ENCODE data around the gene VRK2.
A peak's percentile ranks its signal among the peaks of the same experiment; 100 is the strongest.

VRK2 gene

GRCh38 chr2:58046585-58047372 lies at the start of gene VRK2:
TSS of gene VRK2 (plus strand) at chr2:58046806. CDS start at chr2:58048832, 2,026 bp downstream.
- Mint-ChIP-seq H3K4me1 (peaks cover 60% of the 10 kb centered on the region), H3K36me3 (peaks cover 23% of the 10 kb centered on the region), H3K4me3 (peak within 1 kb of the TSS; percentile 94), H3K27me3 (no peaks in the 10 kb centered on the region), H3K27ac (peak within 1 kb of the TSS; percentile 98), H3K9me3 (no peaks in the 10 kb centered on the region)
- peak; percentile 97 for ATAC-seq

DNA sequence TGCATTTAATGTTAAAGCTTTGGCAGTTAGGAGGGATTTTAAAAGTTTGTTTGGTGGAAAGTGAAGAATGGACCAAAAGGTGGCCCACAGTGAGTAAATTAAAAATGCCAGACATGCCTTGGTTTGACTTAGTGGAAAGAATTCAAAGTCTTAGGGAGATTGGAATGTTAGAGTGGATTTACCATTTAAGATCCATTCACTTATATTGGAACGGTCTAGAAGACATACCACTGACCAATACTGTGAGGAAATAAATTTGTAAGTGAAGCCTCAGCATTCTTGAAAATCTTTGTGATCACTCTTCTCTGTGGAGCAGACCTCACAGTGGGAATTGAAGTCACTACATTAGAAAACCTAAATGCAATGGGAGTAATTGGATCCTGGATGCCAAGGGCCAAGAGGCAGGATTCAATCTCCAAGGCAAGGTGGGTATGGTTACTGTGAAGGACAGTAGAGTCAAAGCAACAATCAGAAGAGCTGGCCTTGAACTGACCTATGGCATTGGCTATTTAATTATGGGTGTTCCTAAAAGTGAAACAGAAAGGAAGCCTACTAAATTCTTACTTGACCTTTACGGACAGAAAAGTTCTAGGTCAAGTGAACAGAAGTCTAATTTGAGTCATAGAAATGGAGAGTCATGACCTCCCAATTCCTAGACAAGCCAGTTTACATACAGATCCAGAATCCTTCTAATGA lies 40.2 kb upstream of the VRK2 start:
- Mint-ChIP-seq H3K36me3 (peaks cover 6% of the 10 kb centered on the region), H3K4me1 (peaks cover 21% of the 10 kb centered on the region), H3K27me3 (no peaks in the 10 kb centered on the region), H3K9me3 (no peaks in the 10 kb centered on the region), H3K4me3 (no peak overlapping the region), H3K27ac (peak overlapping the region; percentile 68)
- peak; percentile 55 for ATAC-seq

GRCh38 chr2:58006952-58007284 lies 39.7 kb upstream of the VRK2 start:
- ATAC-seq = no peak
- no peaks in the 10 kb centered on the region for H3K9me3 Mint-ChIP-seq
- peaks cover 21% of the 10 kb centered on the region for H3K4me1 Mint-ChIP-seq

GRCh38 chr2:58010599-58010998 lies 36.0 kb upstream of the VRK2 start:
- no peak for ATAC-seq
- Mint-ChIP-seq H3K9me3 (no peaks in the 10 kb centered on the region), H3K4me3 (no peak overlapping the region), H3K36me3 (peaks cover 6% of the 10 kb centered on the region), H3K27me3 (no peaks in the 10 kb centered on the region), H3K4me1 (peaks cover 21% of the 10 kb centered on the region), H3K27ac (no peak overlapping the region)

More at GRCh38 chr2:58006952-58007284, 39.7 kb upstream of the VRK2 start:
- Mint-ChIP-seq H3K4me3 (no peak overlapping the region), H3K36me3 (peaks cover 6% of the 10 kb centered on the region), H3K27ac (peak overlapping the region; percentile 68), H3K27me3 (no peaks in the 10 kb centered on the region)

DNA sequence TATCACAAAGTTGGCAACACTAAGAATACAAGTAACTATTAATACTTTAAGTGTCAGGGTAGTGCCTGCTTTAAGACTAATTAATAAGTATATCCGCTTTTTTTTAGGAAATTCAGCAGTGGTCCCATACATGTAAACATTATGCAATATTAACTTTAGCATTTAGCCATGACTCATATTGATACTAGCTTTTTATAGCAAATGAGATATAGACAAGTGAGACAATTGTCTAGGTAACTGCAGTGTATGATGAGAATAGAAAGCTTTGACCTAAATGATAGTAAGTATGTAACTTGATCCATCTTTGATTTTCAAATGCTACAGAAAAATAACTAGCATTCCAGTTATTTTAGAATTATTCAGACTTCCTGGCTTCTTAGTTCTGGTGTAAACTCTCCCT lies 27.4 kb upstream of the VRK2 start:
- Mint-ChIP-seq H3K9me3 (peaks cover 3% of the 10 kb centered on the region), H3K4me3 (no peak overlapping the region), H3K36me3 (peaks cover 17% of the 10 kb centered on the region), H3K4me1 (peaks cover 30% of the 10 kb centered on the region), H3K27me3 (no peaks in the 10 kb centered on the region), H3K27ac (no peak overlapping the region)
- ATAC-seq = no peak

DNA sequence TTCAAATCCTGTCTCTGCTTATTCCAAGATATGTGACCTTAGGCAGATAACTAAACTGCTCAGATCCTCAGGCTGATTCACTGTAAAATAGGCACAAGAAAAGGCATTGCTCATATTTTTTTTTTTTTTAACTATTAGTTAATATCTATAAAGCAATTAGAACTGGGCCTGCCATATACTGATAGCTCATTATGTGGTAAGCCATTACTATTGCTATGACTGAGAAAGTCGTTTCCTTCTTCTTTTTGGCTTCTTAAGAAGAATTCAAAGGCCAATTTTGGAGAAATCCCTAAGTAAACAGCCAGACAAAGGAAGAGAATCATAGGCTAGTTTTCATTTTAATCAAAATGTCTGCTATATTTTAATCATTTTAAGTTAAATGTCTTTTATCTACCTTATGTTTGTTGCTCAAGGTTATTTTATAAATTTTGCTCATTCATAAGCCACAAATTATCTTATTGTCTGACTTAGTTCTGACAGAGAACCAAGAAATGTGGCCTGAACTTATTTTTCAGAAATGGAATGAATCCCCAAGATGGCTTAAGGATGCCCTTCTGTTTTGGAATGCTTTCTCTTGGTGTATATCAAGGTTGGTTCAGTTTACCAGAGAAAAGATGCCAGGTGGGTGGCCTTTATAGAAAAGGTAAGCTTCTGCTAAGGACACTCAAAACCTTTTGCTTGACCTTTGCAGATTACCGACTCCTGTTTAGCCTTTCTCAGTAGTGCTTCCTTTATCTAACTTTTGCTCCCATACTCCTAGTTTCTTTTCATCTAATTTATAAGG lies 21.3 kb upstream of the VRK2 start:
- peaks cover 19% of the 10 kb centered on the region for H3K36me3 Mint-ChIP-seq
- H3K4me3 Mint-ChIP-seq = no peak overlapping the region
- H3K4me1 Mint-ChIP-seq = peaks cover 40% of the 10 kb centered on the region
- no peaks in the 10 kb centered on the region for H3K9me3 Mint-ChIP-seq
- ATAC-seq = peak; percentile 67
- H3K27me3 Mint-ChIP-seq = no peaks in the 10 kb centered on the region
- peak overlapping the region; percentile 99 for H3K27ac Mint-ChIP-seq

DNA sequence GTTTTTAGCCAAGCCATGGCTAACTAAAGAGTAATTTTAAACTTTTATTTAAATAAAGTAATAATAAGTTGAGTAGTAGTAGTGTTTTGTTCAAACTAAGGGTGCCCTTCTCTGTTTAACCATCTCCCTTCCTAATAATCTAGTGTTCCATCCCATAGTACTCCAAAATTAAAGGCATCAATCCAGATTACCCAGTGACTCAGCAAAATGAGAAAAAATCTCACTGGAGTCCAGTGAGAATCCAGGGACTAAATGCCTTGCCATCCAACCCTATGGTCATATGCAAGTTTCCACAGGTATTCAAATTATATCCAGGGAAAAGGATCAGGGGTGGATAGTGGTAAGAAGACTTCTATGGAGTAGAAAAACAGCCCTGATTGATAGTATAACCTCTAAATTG lies 19.6 kb upstream of the VRK2 start:
- H3K9me3 Mint-ChIP-seq = no peaks in the 10 kb centered on the region
- no peak for ATAC-seq
- peaks cover 19% of the 10 kb centered on the region for H3K36me3 Mint-ChIP-seq
- H3K27ac Mint-ChIP-seq = peak overlapping the region; percentile 57
- H3K27me3 Mint-ChIP-seq = no peaks in the 10 kb centered on the region
- no peak overlapping the region for H3K4me3 Mint-ChIP-seq
- peaks cover 55% of the 10 kb centered on the region for H3K4me1 Mint-ChIP-seq

DNA sequence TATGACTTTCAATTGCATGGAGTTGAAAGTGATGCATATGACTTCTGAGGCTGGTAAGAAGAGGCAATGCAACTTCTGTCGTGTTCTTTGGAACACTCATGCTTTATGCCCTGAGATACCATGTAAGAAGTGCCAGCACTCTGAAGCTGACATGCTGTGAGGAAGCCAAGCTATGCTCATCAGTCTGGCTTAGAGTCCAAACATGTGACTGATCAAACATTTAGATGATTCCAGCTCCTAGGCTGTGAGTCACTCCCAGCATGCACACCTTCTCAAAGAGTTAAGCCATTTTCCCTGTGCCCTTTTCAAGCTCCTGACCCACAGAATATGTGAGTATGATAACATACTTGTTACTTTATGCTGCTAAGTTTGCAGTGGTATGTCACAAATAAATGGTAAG lies 15.8 kb upstream of the VRK2 start:
- Mint-ChIP-seq H3K4me3 (no peak overlapping the region), H3K36me3 (peaks cover 37% of the 10 kb centered on the region), H3K9me3 (no peaks in the 10 kb centered on the region), H3K27me3 (no peaks in the 10 kb centered on the region), H3K4me1 (peaks cover 55% of the 10 kb centered on the region), H3K27ac (peak overlapping the region; percentile 97)
- ATAC-seq = no peak

- Mint-ChIP-seq H3K27me3 (no peaks in the 10 kb centered on the region), H3K9me3 (no peaks in the 10 kb centered on the region), H3K36me3 (peaks cover 35% of the 10 kb centered on the region), H3K4me1 (peaks cover 55% of the 10 kb centered on the region), H3K4me3 (peak overlapping the region; percentile 48), H3K27ac (peak overlapping the region; percentile 97)
- ATAC-seq = peak; percentile 95
Measured at GRCh38 chr2:58032016-58032763, 14.4 kb upstream of the VRK2 start.

- H3K9me3 Mint-ChIP-seq = no peaks in the 10 kb centered on the region
- H3K4me1 Mint-ChIP-seq = peaks cover 60% of the 10 kb centered on the region
- no peak for ATAC-seq
- peak overlapping the region; percentile 68 for H3K4me3 Mint-ChIP-seq
- no peaks in the 10 kb centered on the region for H3K27me3 Mint-ChIP-seq
- H3K36me3 Mint-ChIP-seq = peaks cover 32% of the 10 kb centered on the region
- peak overlapping the region; percentile 97 for H3K27ac Mint-ChIP-seq
Measured at GRCh38 chr2:58032764-58033080, 13.9 kb upstream of the VRK2 start.

DNA sequence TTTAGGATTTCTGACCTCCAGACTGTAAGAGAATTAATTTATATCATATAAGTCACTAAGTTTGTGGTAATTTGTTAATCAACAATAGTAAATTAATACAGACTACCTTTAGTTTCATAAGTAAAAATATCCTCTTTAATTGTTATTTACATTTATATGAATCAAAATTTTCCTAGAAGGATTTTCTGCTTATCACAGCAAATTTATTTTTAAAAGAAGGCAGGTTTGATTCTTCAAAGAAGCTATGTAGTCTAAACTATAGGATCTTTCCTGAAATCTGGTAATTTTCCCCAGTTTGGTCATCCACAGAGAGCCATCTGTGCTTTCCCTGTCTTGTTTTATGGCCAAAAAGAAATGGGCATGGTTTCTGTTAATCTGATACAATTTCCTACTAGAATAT lies 13.1 kb upstream of the VRK2 start:
- Mint-ChIP-seq H3K36me3 (peaks cover 34% of the 10 kb centered on the region), H3K27ac (peak overlapping the region; percentile 97), H3K4me1 (peaks cover 68% of the 10 kb centered on the region), H3K9me3 (no peaks in the 10 kb centered on the region), H3K27me3 (no peaks in the 10 kb centered on the region), H3K4me3 (no peak overlapping the region)
- ATAC-seq = no peak

GRCh38 chr2:58035352-58035751 lies 11.3 kb upstream of the VRK2 start:
- no peaks in the 10 kb centered on the region for H3K9me3 Mint-ChIP-seq
- peaks cover 80% of the 10 kb centered on the region for H3K4me1 Mint-ChIP-seq
- peaks cover 40% of the 10 kb centered on the region for H3K36me3 Mint-ChIP-seq
- peak; percentile 81 for ATAC-seq
- H3K4me3 Mint-ChIP-seq = peak overlapping the region; percentile 76
- no peaks in the 10 kb centered on the region for H3K27me3 Mint-ChIP-seq
- H3K27ac Mint-ChIP-seq = peak overlapping the region; percentile 97

GRCh38 chr2:58039170-58039611 lies 7.4 kb upstream of the VRK2 start:
- H3K36me3 Mint-ChIP-seq = peaks cover 36% of the 10 kb centered on the region
- peak overlapping the region; percentile 70 for H3K4me3 Mint-ChIP-seq
- H3K27me3 Mint-ChIP-seq = no peaks in the 10 kb centered on the region
- peak overlapping the region; percentile 82 for H3K27ac Mint-ChIP-seq
- H3K4me1 Mint-ChIP-seq = peaks cover 73% of the 10 kb centered on the region
- no peaks in the 10 kb centered on the region for H3K9me3 Mint-ChIP-seq
- peak; percentile 62 for ATAC-seq

- Mint-ChIP-seq H3K27ac (no peak overlapping the region), H3K4me3 (no peak overlapping the region), H3K4me1 (peaks cover 68% of the 10 kb centered on the region), H3K9me3 (no peaks in the 10 kb centered on the region), H3K27me3 (no peaks in the 10 kb centered on the region), H3K36me3 (peaks cover 29% of the 10 kb centered on the region)
- ATAC-seq = no peak
Measured at GRCh38 chr2:58042486-58042970, 4.1 kb upstream of the VRK2 start.

- H3K9me3 Mint-ChIP-seq = no peaks in the 10 kb centered on the region
- peaks cover 68% of the 10 kb centered on the region for H3K4me1 Mint-ChIP-seq
- ATAC-seq = no peak
- peaks cover 15% of the 10 kb centered on the region for H3K36me3 Mint-ChIP-seq
- peak overlapping the region; percentile 98 for H3K27ac Mint-ChIP-seq
- no peak overlapping the region for H3K4me3 Mint-ChIP-seq
- H3K27me3 Mint-ChIP-seq = no peaks in the 10 kb centered on the region
Measured at GRCh38 chr2:58044145-58044544, 2.5 kb upstream of the VRK2 start.

All from stimulated activated memory B cell treated with anti-CD40 and anti-IgM and Interleukin-4, amounts not matched to agents 10 μg/mL and 1 μg/mL and 100 μg/mL, for 72 hours (primary cell).